Endothelial cell of umbilical vein (primary cell): ENCODE data around the gene PCDH9. TPM values are rescaled to one million over a fixed set of nuclear protein-coding genes. Genes with fewer than 3 reads are reported as not detected.

Source experiments
- BruUV-seq: library from RNA; stranded (reverse); fragments of 400-500 nt; replicated peaks from 2 replicates; lab custom pipeline; 2021; lab: Mats Ljungman, UMichigan
- CTCF ChIA-PET: fragments of 300-600, 350-600 bp; sonication (Branson Sonifier 250); formaldehyde crosslinking; loops from one replicate; lab custom pipeline; 2021; ENCODE audit warnings: antibody characterized with exemption, inconsistent platforms; lab: Charles Lee
- POLR2A ChIA-PET: fragments of 300-600, 350-600 bp; sonication (Branson Sonifier 250); formaldehyde crosslinking; loops from one replicate; lab custom pipeline; 2021; ENCODE audit warnings: antibody characterized with exemption, inconsistent platforms; lab: Charles Lee
- DNase-seq: peaks from one replicate; pipeline ENCODE4 v3.0.0-alpha.2; 2011; ENCODE audit warnings: low read depth, low spot score
- FAIRE-seq: peaks from 2 replicates; lab custom pipeline; 2011; peaks lifted over from hg19 to GRCh38; lab: Jason Lieb, UNC
- H2AFZ ChIP-seq: 2 replicates; pipeline ENCODE4 v1.6.0; 2012; ENCODE audit warnings: low read depth, low read length, control low read depth, inconsistent platforms
- H3K27ac ChIP-seq: 2 replicates; pipeline ENCODE4 v1.5.1; 2011; ENCODE audit warnings: low read depth, mild to moderate bottlenecking, control low read depth, low read length, moderate library complexity; ENCODE audit not compliant: insufficient read depth
- H3K27me3 ChIP-seq, 2 experiments: 2 replicates each; pipeline versions ENCODE4 v1.6.0 to v1.6.1; 2011; ENCODE audit warnings: low read length in 2 of 2, mixed read lengths in 1 of 2; ENCODE audit not compliant: control insufficient read depth in 2 of 2, insufficient read depth in 2 of 2
- H3K36me3 ChIP-seq, 2 experiments: 2 replicates in 1 of 2; 3 replicates in 1 of 2; pipeline ENCODE4 v1.5.1; 2011; ENCODE audit warnings: low read length in 2 of 2, mild to moderate bottlenecking in 1 of 2, moderate library complexity in 1 of 2; ENCODE audit not compliant: control insufficient read depth in 2 of 2, insufficient read depth in 2 of 2; ENCODE audit errors: extremely low read depth in 1 of 2
- H3K4me1 ChIP-seq: 3 replicates; pipeline ENCODE4 v1.5.1; 2011; ENCODE audit warnings: mild to moderate bottlenecking, low read length; ENCODE audit not compliant: control insufficient read depth, insufficient read depth; ENCODE audit errors: extremely low read depth
- H3K4me2 ChIP-seq: 2 replicates; pipeline ENCODE4 v1.6.1; 2011; ENCODE audit warnings: low read length, control low read depth, mixed read lengths; ENCODE audit not compliant: insufficient read depth
- H3K4me3 ChIP-seq, 3 experiments: fragments of 200-600 bp in 1 of 3; sonication (generic), shearing (Covaris generic) in 1 of 3; replicated peaks in 1 of 3; 2 replicates each; pipeline ENCODE4 v1.5.1; 2011 to 2016; ENCODE audit warnings: control low read depth in 3 of 3, low read length in 3 of 3, mild to moderate bottlenecking in 2 of 3, inconsistent platforms in 1 of 3, low read depth in 1 of 3, moderate library complexity in 1 of 3; ENCODE audit not compliant: insufficient read depth in 1 of 3
- H3K79me2 ChIP-seq: 2 replicates; pipeline ENCODE4 v1.6.0; 2012; ENCODE audit warnings: low read length, inconsistent platforms; ENCODE audit not compliant: control insufficient read depth, insufficient read depth
- H3K9ac ChIP-seq: replicated peaks from 2 replicates; pipeline ENCODE3; 2011; ENCODE audit warnings: low read length, control low read depth; ENCODE audit not compliant: insufficient read depth; ENCODE audit errors: extremely low read depth
- H3K9me1 ChIP-seq: replicated peaks from 3 replicates; pipeline ENCODE4 v1.6.0; 2011; ENCODE audit warnings: mild to moderate bottlenecking, low read length; ENCODE audit not compliant: control insufficient read depth, insufficient read depth; ENCODE audit errors: extremely low read depth
- H3K9me3 ChIP-seq: replicated peaks from 2 replicates; pipeline ENCODE4 v1.5.1; 2012; ENCODE audit warnings: low read length, inconsistent platforms; ENCODE audit not compliant: control insufficient read depth, insufficient read depth
- H4K20me1 ChIP-seq: replicated peaks from 2 replicates; pipeline ENCODE3; 2011; ENCODE audit warnings: mild to moderate bottlenecking, low read length; ENCODE audit not compliant: control insufficient read depth, insufficient read depth; ENCODE audit errors: extremely low read depth
- EZH2 ChIP-seq: IDR thresholded peaks from 2 replicates; pipeline ENCODE4 v1.6.1; 2012; ENCODE audit warnings: borderline replicate concordance, low read depth, mild to moderate bottlenecking, moderate library complexity, low read length, inconsistent platforms; ENCODE audit not compliant: severe bottlenecking
- FOS ChIP-seq: IDR thresholded peaks from 2 replicates; pipeline ENCODE4 v1.6.1; 2011; ENCODE audit warnings: mild to moderate bottlenecking, low read length, moderate library complexity, borderline replicate concordance; ENCODE audit not compliant: insufficient read depth
- GATA2 ChIP-seq: IDR thresholded peaks from 2 replicates; pipeline ENCODE4 v1.7.0; 2011; ENCODE audit warnings: low read depth, mild to moderate bottlenecking, moderate library complexity, mixed read lengths, low read length; ENCODE audit not compliant: insufficient read length, insufficient read depth
- JUN ChIP-seq: IDR thresholded peaks from 2 replicates; pipeline ENCODE4 v1.6.1; 2011; ENCODE audit warnings: borderline replicate concordance, low read depth; ENCODE audit not compliant: insufficient read length, insufficient read depth
- MYC ChIP-seq: IDR thresholded peaks from one replicate; pipeline ENCODE4 v1.6.1; 2011; ENCODE audit warnings: mild to moderate bottlenecking, low read depth, low read length
- POLR2A ChIP-seq: IDR thresholded peaks from 2 replicates; pipeline ENCODE4 v1.6.1; 2012; ENCODE audit warnings: low read depth, mild to moderate bottlenecking, control low read depth, low read length
- POLR2AphosphoS5 ChIP-seq: IDR thresholded peaks from 2 replicates; pipeline ENCODE4 v1.6.1; 2012; ENCODE audit warnings: low read depth, mild to moderate bottlenecking, control low read depth, low read length, moderate library complexity; ENCODE audit not compliant: insufficient read depth
- dilution Hi-C: fragments of 300-500 bp; cut with MboI; formaldehyde crosslinking; loops from one replicate; pipeline ENCODE4 v1.15.0; 2019; ENCODE audit warnings: low sequenced_read_pairs; ENCODE audit not compliant: extremely low pct_ligation_motif_present
- intact Hi-C: fragments of 100-400 bp; cut with micrococcal nuclease; formaldehyde crosslinking; loops from one replicate; pipeline ENCODE4 v1.10.0; 2022
- polyA plus RNA-seq, 4 experiments: library from polyadenylated mRNA; depleted of rRNA in 3 of 4; stranded (reverse) in 3 of 4; unstranded in 1 of 4; fragments of >200 nt; gene quantifications; 2 replicates each; pipeline versions ENCODE4 v1.2.1 to v1.2.3, GENCODE V29; 2011 to 2012; ENCODE audit warnings: missing spikeins in 1 of 4
- total RNA-seq: library from RNA; stranded (reverse); gene quantifications from 2 replicates; pipeline ENCODE4 v1.2.3, GENCODE V29; 2021
- TF ChIP-seq, protein P1 (sequence below): IDR thresholded peaks from 2 replicates; pipeline ENCODE4 v1.6.1; 2011; ENCODE audit not compliant: insufficient read depth, insufficient read length
- TF ChIP-seq, protein P2 (sequence below), 2 donors: IDR thresholded peaks; 1 replicate in 1 of 2; 2 replicates in 1 of 2; pipeline ENCODE4 v1.5.1; 2011; ENCODE audit warnings: low read length in 2 of 2, mild to moderate bottlenecking in 2 of 2, moderate library complexity in 2 of 2, control low read depth in 1 of 2, inconsistent platforms in 1 of 2, low read depth in 1 of 2; ENCODE audit not compliant: insufficient read depth in 1 of 2; ENCODE audit errors: extremely low read depth in 1 of 2

PCDH9 gene
- total and polyA plus RNA-seq, 2 donors (not counting 3 experiments of a cell fraction or from before 2014, with no cell fraction given): 1.1 to 5.2 TPM

DNA sequence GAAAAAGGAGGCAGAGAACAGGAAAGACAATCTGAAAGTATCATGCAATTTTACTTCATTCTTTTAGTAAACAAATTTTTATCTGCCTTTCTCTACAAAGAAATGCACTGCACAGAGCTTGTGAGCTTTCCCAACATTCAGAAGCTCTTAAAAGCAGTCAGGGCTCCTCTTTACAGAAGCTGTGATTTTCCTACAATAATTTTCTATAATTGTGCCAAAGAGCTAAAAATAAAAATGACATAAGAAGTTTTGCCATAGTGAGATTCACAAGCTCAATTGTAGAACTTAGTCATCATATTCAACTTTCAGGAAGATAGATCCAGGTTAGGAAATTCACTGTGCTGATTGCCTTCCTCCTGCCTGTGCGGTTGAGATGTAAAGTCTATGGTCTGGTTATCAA is 341.4 kb downstream of the PCDH9 start:
- BruUV-seq: no TSS peak

DNA sequence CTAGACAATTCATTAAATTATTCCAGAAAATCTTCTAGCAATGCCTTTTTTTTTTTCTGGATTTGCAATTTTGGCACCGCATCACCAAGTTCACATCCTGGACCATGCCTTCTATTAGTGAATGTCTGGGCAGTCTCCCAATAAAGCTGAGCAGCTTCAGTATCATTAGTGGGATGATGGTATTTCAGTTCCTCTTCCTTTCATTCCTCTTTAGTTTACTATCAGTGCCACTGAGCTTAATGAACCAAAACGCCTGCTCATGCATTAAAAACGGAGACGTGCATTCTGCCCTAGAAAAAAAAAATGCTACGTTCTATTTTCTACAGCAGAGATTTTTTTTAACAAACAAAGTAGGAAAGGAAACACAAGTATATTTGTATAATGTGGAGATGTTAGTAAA is 343.0 kb downstream of the PCDH9 start:
- no TSS peak for BruUV-seq
- POLR2A ChIA-PET: no interaction called here
- no peak overlapping the region for H2AFZ ChIP-seq
- no peaks in the 10 kb centered on the region for H3K4me1 ChIP-seq
- intact Hi-C loops (no loop called here), dilution Hi-C loops (no loop called here)
- no peak overlapping the region for H3K4me3 ChIP-seq
- H3K9me1 ChIP-seq: no peaks in the 10 kb centered on the region
- CTCF ChIA-PET: interaction anchor here (0.7 to 1.3 kb wide), 3 partner anchors 23 to 116 kb away, joined by 3 read pairs; no protein-coding TSS in a partner anchor
- no peak overlapping the region for H3K27ac ChIP-seq
- DNase-seq (no peak), FAIRE-seq (no peak)
- no peak overlapping the region for H3K4me2 ChIP-seq
- H4K20me1 ChIP-seq: no peaks in the 10 kb centered on the region
- H3K79me2 ChIP-seq: no peaks in the 10 kb centered on the region
- H3K9ac ChIP-seq: no peak overlapping the region
- no peaks in the 10 kb centered on the region for H3K36me3 ChIP-seq
- no peaks in the 10 kb centered on the region for H3K9me3 ChIP-seq
- H3K27me3 ChIP-seq: no peaks in the 10 kb centered on the region
- TF ChIP-seq JUN (no peak), EZH2 (no peak), POLR2A (no peak), GATA2 (no peak), POLR2AphosphoS5 (no peak), FOS (no peak), MYC (no peak)
- TF ChIP-seq, protein P1, sequence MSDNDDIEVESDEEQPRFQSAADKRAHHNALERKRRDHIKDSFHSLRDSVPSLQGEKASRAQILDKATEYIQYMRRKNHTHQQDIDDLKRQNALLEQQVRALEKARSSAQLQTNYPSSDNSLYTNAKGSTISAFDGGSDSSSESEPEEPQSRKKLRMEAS: no peak
- TF ChIP-seq, protein P2, sequence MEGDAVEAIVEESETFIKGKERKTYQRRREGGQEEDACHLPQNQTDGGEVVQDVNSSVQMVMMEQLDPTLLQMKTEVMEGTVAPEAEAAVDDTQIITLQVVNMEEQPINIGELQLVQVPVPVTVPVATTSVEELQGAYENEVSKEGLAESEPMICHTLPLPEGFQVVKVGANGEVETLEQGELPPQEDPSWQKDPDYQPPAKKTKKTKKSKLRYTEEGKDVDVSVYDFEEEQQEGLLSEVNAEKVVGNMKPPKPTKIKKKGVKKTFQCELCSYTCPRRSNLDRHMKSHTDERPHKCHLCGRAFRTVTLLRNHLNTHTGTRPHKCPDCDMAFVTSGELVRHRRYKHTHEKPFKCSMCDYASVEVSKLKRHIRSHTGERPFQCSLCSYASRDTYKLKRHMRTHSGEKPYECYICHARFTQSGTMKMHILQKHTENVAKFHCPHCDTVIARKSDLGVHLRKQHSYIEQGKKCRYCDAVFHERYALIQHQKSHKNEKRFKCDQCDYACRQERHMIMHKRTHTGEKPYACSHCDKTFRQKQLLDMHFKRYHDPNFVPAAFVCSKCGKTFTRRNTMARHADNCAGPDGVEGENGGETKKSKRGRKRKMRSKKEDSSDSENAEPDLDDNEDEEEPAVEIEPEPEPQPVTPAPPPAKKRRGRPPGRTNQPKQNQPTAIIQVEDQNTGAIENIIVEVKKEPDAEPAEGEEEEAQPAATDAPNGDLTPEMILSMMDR (IDR thresholded peaks at IDR 0.05; ENCODE audit: extremely low read depth in 1 of 2, insufficient read depth in 1 of 2, low read depth in 1 of 2, low read length in 2 of 2): no peak

More for the DNA sequence above, 341.4 kb downstream of the PCDH9 start:
- intact Hi-C loops: no loop called here
- Histone ChIP-seq H3K9ac (no peak overlapping the region), H3K4me2 (no peak overlapping the region), H3K36me3 (no peaks in the 10 kb centered on the region), H3K79me2 (no peaks in the 10 kb centered on the region), H4K20me1 (no peaks in the 10 kb centered on the region), H3K9me1 (no peaks in the 10 kb centered on the region), H3K4me1 (no peaks in the 10 kb centered on the region), H3K4me3 (no peak overlapping the region), H2AFZ (no peak overlapping the region), H3K9me3 (no peaks in the 10 kb centered on the region), H3K27ac (no peak overlapping the region), H3K27me3 (no peaks in the 10 kb centered on the region)
- no peak for TF ChIP-seq POLR2A
- TF ChIP-seq, protein P1: no peak
- no peak for TF ChIP-seq FOS
- TF ChIP-seq, protein P2 (IDR thresholded peaks at IDR 0.05; ENCODE audit: extremely low read depth in 1 of 2, insufficient read depth in 1 of 2, low read depth in 1 of 2, low read length in 2 of 2): no peak
- no peak for TF ChIP-seq MYC
- CTCF ChIA-PET: interaction anchor here (0.6 to 0.9 kb wide), 4 partner anchors 11 to 106 kb away, joined by 3 to 5 read pairs (median 3); no protein-coding TSS in a partner anchor
- POLR2A ChIA-PET: no interaction called here
- no peak for DNase-seq
- dilution Hi-C loops: no loop called here
- no peak for FAIRE-seq
